GM21360 (cell line): ENCODE measurements around the gene TRAPPC13.
"Not testable (repeated sequence)": the region's sequence is repeated elsewhere in the genome, so short reads cannot be mapped to it uniquely, and the experiment has no call there.

ENCODE experiments used
- ATAC-seq: cut with Tn5 transposase; IDR thresholded peaks from one replicate; pipeline ENCODE4 v1.9.1; 2021; ENCODE audit warnings: mild to moderate bottlenecking, moderate library complexity; ENCODE audit not compliant: unreplicated experiment

Gene TRAPPC13

GRCh38 chr5:65676056-65676455 lies 51.2 kb downstream of the TRAPPC13 start:
- not testable (repeated sequence) for ATAC-seq

- no peak for ATAC-seq
Observed at GRCh38 chr5:65682148-65682547, 57.3 kb downstream of the TRAPPC13 start.

GRCh38 chr5:65693121-65693520 lies 68.3 kb downstream of the TRAPPC13 start:
- no peak for ATAC-seq

- no peak for ATAC-seq
Observed at GRCh38 chr5:65695162-65695755, 70.4 kb downstream of the TRAPPC13 start.

- ATAC-seq, result no peak
Observed at GRCh38 chr5:65695896-65696295, 71.1 kb downstream of the TRAPPC13 start.

GRCh38 chr5:65696892-65697291 lies 72.1 kb downstream of the TRAPPC13 start:
- no peak for ATAC-seq

- ATAC-seq, result no peak
Observed at GRCh38 chr5:65699338-65699737, 74.5 kb downstream of the TRAPPC13 start.

GRCh38 chr5:65702036-65702435 lies 77.2 kb downstream of the TRAPPC13 start:
- ATAC-seq, result no peak

GRCh38 chr5:65704621-65705239 lies 79.9 kb downstream of the TRAPPC13 start:
- no peak for ATAC-seq

GRCh38 chr5:65707663-65708062 lies 82.8 kb downstream of the TRAPPC13 start:
- no peak for ATAC-seq

GRCh38 chr5:65708145-65708544 lies 83.3 kb downstream of the TRAPPC13 start:
- ATAC-seq, result no peak
